AG08396 (cell line): Measurements from ENCODE around the gene SMIM1.

Experiments
- DNase-seq: peaks from one replicate; pipeline ENCODE4 v3.0.0; 2012; ENCODE audit warnings: low spot score, mixed read lengths

Gene SMIM1

GRCh38 chr1:3777078-3777547, 4.6 kb downstream of the SMIM1 start:
- no peak for DNase-seq

GRCh38 chr1:3777647-3778589, 5.4 kb downstream of the SMIM1 start:
- DNase-seq: no peak

- no peak for DNase-seq
Observed at GRCh38 chr1:3778590-3779264, 6.2 kb downstream of the SMIM1 start.

- DNase-seq: no peak
Observed at GRCh38 chr1:3779265-3779911, 6.8 kb downstream of the SMIM1 start.

GRCh38 chr1:3779912-3780416, 7.4 kb downstream of the SMIM1 start:
- no peak for DNase-seq

GRCh38 chr1:3780901-3781300, 8.4 kb downstream of the SMIM1 start:
- DNase-seq: no peak

- no peak for DNase-seq
Observed at GRCh38 chr1:3783651-3784474, 11.3 kb downstream of the SMIM1 start.

GRCh38 chr1:3785045-3785444, 12.5 kb downstream of the SMIM1 start:
- no peak for DNase-seq

- DNase-seq: no peak
Observed at GRCh38 chr1:3785456-3786157, 13.1 kb downstream of the SMIM1 start.

- DNase-seq: no peak
Observed at GRCh38 chr1:3786468-3787348, 14.2 kb downstream of the SMIM1 start.

GRCh38 chr1:3787349-3787715, 14.8 kb downstream of the SMIM1 start:
- no peak for DNase-seq

GRCh38 chr1:3787745-3788605, 15.4 kb downstream of the SMIM1 start:
- no peak for DNase-seq

- no peak for DNase-seq
Observed at GRCh38 chr1:3788756-3789420, 16.3 kb downstream of the SMIM1 start.

- DNase-seq: no peak
Observed at GRCh38 chr1:3789421-3790300, 17.1 kb downstream of the SMIM1 start.

- DNase-seq: no peak
Observed at GRCh38 chr1:3790500-3790923, 18.0 kb downstream of the SMIM1 start.

- DNase-seq: no peak
Observed at GRCh38 chr1:3790952-3791351, 18.4 kb downstream of the SMIM1 start.

- DNase-seq: no peak
Observed at GRCh38 chr1:3795453-3796214, 23.1 kb downstream of the SMIM1 start.
